DND-41 (cell line): ENCODE measurements around the gene PPDPF.

ENCODE experiments used
- ATAC-seq: fragments of 200-7000 bp; cut with Tn5 transposase; 3 replicates; pipeline ENCODE4 v1.9.1; 2021; ENCODE audit warnings: low read depth; ENCODE audit not compliant: insufficient read depth
- DNase-seq: peaks from one replicate; pipeline ENCODE4 v3.0.0-alpha.2; 2020
- H2AFZ ChIP-seq: 2 replicates; pipeline ENCODE4 v1.6.0; 2012; ENCODE audit warnings: low read depth, low read length
- H3K27ac ChIP-seq: 2 replicates; pipeline ENCODE4 v1.5.1; 2012; ENCODE audit warnings: low read length, inconsistent platforms
- H3K27me3 ChIP-seq: fragments of 200-600 bp; sonication (generic); 2 replicates; pipeline ENCODE4 v1.6.0; 2012; ENCODE audit warnings: low read length, mild to moderate bottlenecking, inconsistent platforms; ENCODE audit not compliant: insufficient read depth, poor library complexity
- H3K36me3 ChIP-seq: 2 replicates; pipeline ENCODE4 v1.5.1; 2012; ENCODE audit warnings: low read length, inconsistent platforms; ENCODE audit not compliant: insufficient read depth
- H3K4me1 ChIP-seq: 2 replicates; pipeline ENCODE4 v1.5.1; 2012; ENCODE audit warnings: mild to moderate bottlenecking, low read length; ENCODE audit not compliant: insufficient read depth
- H3K4me2 ChIP-seq: 2 replicates; pipeline ENCODE4 v1.6.0; 2012; ENCODE audit warnings: mild to moderate bottlenecking, moderate library complexity, low read length, inconsistent platforms; ENCODE audit not compliant: insufficient read depth
- H3K4me3 ChIP-seq, 2 experiments: fragments of 200-600 bp in 1 of 2; shearing (Covaris generic) in 1 of 2; 2 replicates each; pipeline ENCODE4 v1.5.1; 2012 to 2016; ENCODE audit warnings: inconsistent platforms in 2 of 2, low read length in 2 of 2, mild to moderate bottlenecking in 2 of 2, low read depth in 1 of 2, moderate library complexity in 1 of 2
- H3K79me2 ChIP-seq: 2 replicates; pipeline ENCODE4 v1.6.0; 2012; ENCODE audit warnings: low read length, inconsistent platforms; ENCODE audit not compliant: insufficient read depth
- H3K9ac ChIP-seq: 2 replicates; pipeline ENCODE4 v1.6.0; 2012; ENCODE audit warnings: low read depth, mild to moderate bottlenecking, inconsistent platforms, low read length, moderate library complexity
- H3K9me3 ChIP-seq: 2 replicates; pipeline ENCODE4 v1.5.1; 2012; ENCODE audit warnings: low read length, moderate library complexity, mild to moderate bottlenecking, inconsistent platforms; ENCODE audit not compliant: insufficient read depth, severe bottlenecking
- H4K20me1 ChIP-seq: 2 replicates; pipeline ENCODE4 v1.6.0; 2012; ENCODE audit warnings: low read length; ENCODE audit not compliant: insufficient read depth
- CTCF ChIP-seq: IDR thresholded peaks from 2 replicates; pipeline ENCODE4 v1.5.1; 2012; ENCODE audit warnings: borderline replicate concordance, low read length, moderate library complexity, mild to moderate bottlenecking; ENCODE audit not compliant: poor library complexity, severe bottlenecking; ENCODE audit errors: extremely low read depth
- EZH2 ChIP-seq: IDR thresholded peaks from 3 replicates; pipeline ENCODE4 v1.6.1; 2012; ENCODE audit warnings: borderline replicate concordance, low read depth, mild to moderate bottlenecking, moderate library complexity, low read length, inconsistent platforms; ENCODE audit not compliant: severe bottlenecking

PPDPF gene

GRCh38 chr20:63543131-63543530 lies 22.6 kb downstream of the PPDPF start:
- H3K27me3 ChIP-seq: no peaks in the 10 kb centered on the region
- no peak overlapping the region for H3K9ac ChIP-seq
- no peaks in the 10 kb centered on the region for H3K9me3 ChIP-seq
- TF ChIP-seq EZH2 (no peak), CTCF (no peak)
- no peak overlapping the region for H3K4me2 ChIP-seq
- peaks cover 7% of the 10 kb centered on the region for H4K20me1 ChIP-seq
- DNase-seq (no peak), ATAC-seq (no peak)
- H3K4me3 ChIP-seq: no peak overlapping the region
- peaks cover 8% of the 10 kb centered on the region for H3K4me1 ChIP-seq
- no peak overlapping the region for H3K27ac ChIP-seq
- no peaks in the 10 kb centered on the region for H3K79me2 ChIP-seq
- no peak overlapping the region for H2AFZ ChIP-seq
- H3K36me3 ChIP-seq: no peaks in the 10 kb centered on the region

- Histone ChIP-seq H3K4me3 (no peak overlapping the region), H3K4me2 (no peak overlapping the region), H4K20me1 (peaks cover 7% of the 10 kb centered on the region), H3K9ac (no peak overlapping the region), H3K9me3 (no peaks in the 10 kb centered on the region), H3K36me3 (no peaks in the 10 kb centered on the region), H3K27me3 (peaks cover 3% of the 10 kb centered on the region), H3K4me1 (0 out of 2 replicates have a peak, but pooled peaks cover 2% of the 10 kb centered on the region), H3K27ac (no peak overlapping the region), H3K79me2 (no peaks in the 10 kb centered on the region), H2AFZ (no peak overlapping the region)
- TF ChIP-seq CTCF: no peak
- no peak for TF ChIP-seq EZH2
- ATAC-seq (no peak), DNase-seq (no peak)
Measured at GRCh38 chr20:63543733-63544132, 23.2 kb downstream of the PPDPF start.

DNA sequence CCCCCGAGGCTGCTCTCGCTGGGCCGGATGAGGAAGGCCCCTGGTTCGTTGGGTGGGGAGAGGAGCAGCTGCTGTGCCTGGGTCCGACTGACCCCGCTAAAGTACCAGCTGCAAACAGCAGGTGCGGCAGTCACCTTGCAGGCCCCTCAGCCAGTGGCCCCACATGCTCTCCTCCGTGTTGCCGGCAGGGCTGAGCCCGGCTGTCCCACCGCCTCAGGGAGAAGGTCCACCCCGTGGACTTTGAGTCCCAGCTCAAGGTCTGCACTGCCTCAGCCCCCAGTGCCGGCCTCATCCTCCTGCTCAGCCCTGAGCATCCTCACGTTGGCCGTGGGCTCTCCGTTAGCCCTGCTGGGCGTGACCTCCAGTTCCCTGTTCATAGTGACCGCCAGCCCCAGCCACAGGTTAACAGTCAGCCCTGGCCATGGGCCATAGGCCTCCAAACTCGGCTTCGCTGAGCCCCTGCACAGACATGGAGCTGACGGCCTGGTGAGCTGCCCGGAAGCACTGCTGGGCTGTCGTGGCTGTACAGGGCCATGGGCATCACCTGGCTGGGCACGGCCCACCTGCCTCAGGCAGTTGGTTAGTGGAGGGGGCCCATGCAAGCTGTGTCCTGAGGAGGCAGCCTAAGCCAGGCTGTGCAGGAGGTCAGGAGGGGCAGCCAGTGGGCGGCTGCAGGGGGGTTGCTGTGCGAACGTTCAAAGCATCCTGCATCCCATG lies 23.8 kb downstream of the PPDPF start:
- Histone ChIP-seq H3K27me3 (peaks cover 4% of the 10 kb centered on the region), H2AFZ (no peak overlapping the region), H3K4me2 (no peak overlapping the region), H3K9me3 (no peaks in the 10 kb centered on the region), H3K27ac (no peak overlapping the region), H3K79me2 (no peaks in the 10 kb centered on the region), H3K9ac (no peak overlapping the region), H3K4me3 (no peak overlapping the region), H3K36me3 (no peaks in the 10 kb centered on the region), H3K4me1 (no peaks in the 10 kb centered on the region), H4K20me1 (peaks cover 7% of the 10 kb centered on the region)
- no peak for TF ChIP-seq CTCF
- no peak for TF ChIP-seq EZH2
- ATAC-seq: no peak
- DNase-seq: no peak
